ENCODE results near the gene SMAD3. TPM values are rescaled to one million over a fixed set of nuclear protein-coding genes. Genes with fewer than 3 reads are reported as not detected.

The SMAD3 gene
- total RNA-seq, 1 experiment from 2014 or later, result 89.2 TPM

- H3K79me2 ChIP-seq (ENCODE audit: insufficient read depth, low read length), result peaks cover 95% of the 10 kb centered on the region
- H3K36me3 ChIP-seq (ENCODE audit: control insufficient read depth in 1 of 2, insufficient read depth in 2 of 2, low read length in 2 of 2), result peaks cover 0 to 13% of the 10 kb centered on the region in 2 experiments; a peak in 1 of 4 replicates
- H3K9ac ChIP-seq (ENCODE audit: low read length), result peak overlapping the region; percentile 76; the same call in 1 of the 2 replicates
- TF ChIP-seq SRF (IDR thresholded peaks at IDR 0.05; ENCODE audit: low read depth) (no peak), ELF1 (IDR thresholded peaks at IDR 0.05; ENCODE audit: borderline replicate concordance, low read depth) (no peak), CTCF (IDR thresholded peaks at IDR 0.05 in 2 of 3, conservative IDR thresholded peaks at IDR 0.05 in 1 of 3; ENCODE audit: borderline replicate concordance in 1 of 3, insufficient read depth in 1 of 3, low read depth in 2 of 3, low read length in 2 of 3) (0 out of 6 replicates have a peak, but pooled peaks of 1 of the 3 experiments have one; percentile 1), JUND (IDR thresholded peaks at IDR 0.05) (no peak)
- ATAC-seq (no peak), DNase-seq (ENCODE audit: low read depth, low spot score) (no peak)
- no peaks in the 10 kb centered on the region for H3K9me2 ChIP-seq (ENCODE audit: insufficient read depth)
- POLR2A ChIA-PET, result interaction anchor here (1.1 kb wide), 1 partner anchor 47 kb away, joined by 3 read pairs; no protein-coding TSS in a partner anchor
- H3K27ac ChIP-seq (ENCODE audit: low read depth, low read length), result no peak overlapping the region
- CTCF ChIA-PET, result no interaction called here
- intact Hi-C loops (cut with micrococcal nuclease), result loop anchor here (10.0 kb wide), 1 partner anchor 203 kb away; no protein-coding TSS in a partner anchor
- no peak overlapping the region for H2AFZ ChIP-seq (ENCODE audit: low read depth, low read length, poor library complexity, severe bottlenecking)
- H4K20me1 ChIP-seq (ENCODE audit: insufficient read depth), result peaks cover 2% of the 10 kb centered on the region; the same call in 1 of the 2 replicates
- H3K9me3 ChIP-seq (ENCODE audit: control insufficient read depth in 1 of 2, insufficient read depth in 1 of 2, low read depth in 1 of 2, low read length in 2 of 2), result no peaks in the 10 kb centered on the region
- RAD21 ChIA-PET (ENCODE audit: low non-redundant PET in 1 of 2, low total read pairs in 2 of 2, uncharacterized antibody in 2 of 2, unreplicated experiment in 2 of 2), result interaction anchor here in 1 of 2 experiments (0.6 kb wide), 1 partner anchor 36 kb away, joined by 3 read pairs; the partner anchor contains the start of gene SMAD3
- peaks cover 76 to 96% of the 10 kb centered on the region in 2 experiments for H3K4me1 ChIP-seq (ENCODE audit: control insufficient read depth in 1 of 2, insufficient read depth in 2 of 2, low read length in 2 of 2)
- no peaks in the 10 kb centered on the region for H3K27me3 ChIP-seq (ENCODE audit: insufficient read depth, low read length)
- peak overlapping the region; percentile 0 for H3K4me2 ChIP-seq (ENCODE audit: low read length)
- TSS peak; percentile 2 for BruUV-seq (replicated peaks)
- no peak overlapping the region for H3K4me3 ChIP-seq (replicated peaks in 1 of 2; ENCODE audit: low read depth in 1 of 2, low read length in 2 of 2)
Measured at GRCh38 chr15:67101911-67102598, 36.7 kb downstream of the SMAD3 start.

- H3K79me2 ChIP-seq (ENCODE audit: insufficient read depth, low read length), result peaks cover 94% of the 10 kb centered on the region
- ATAC-seq, result no peak
- no peak for DNase-seq (ENCODE audit: low read depth, low spot score)
- peaks cover 0 to 13% of the 10 kb centered on the region in 2 experiments; a peak in 1 of 4 replicates for H3K36me3 ChIP-seq (ENCODE audit: control insufficient read depth in 1 of 2, insufficient read depth in 2 of 2, low read length in 2 of 2)
- POLR2A ChIA-PET, result interaction anchor here (1.1 kb wide), 1 partner anchor 47 kb away, joined by 3 read pairs; no protein-coding TSS in a partner anchor
- no TSS peak for BruUV-seq (replicated peaks)
- peak overlapping the region; percentile 0; the same call in 1 of the 2 replicates for H3K4me2 ChIP-seq (ENCODE audit: low read length)
- no peaks in the 10 kb centered on the region for H3K27me3 ChIP-seq (ENCODE audit: insufficient read depth, low read length)
- no peak overlapping the region for H3K4me3 ChIP-seq (replicated peaks in 1 of 2; ENCODE audit: low read depth in 1 of 2, low read length in 2 of 2)
- no peaks in the 10 kb centered on the region for H4K20me1 ChIP-seq (ENCODE audit: insufficient read depth)
- TF ChIP-seq SP1 (IDR thresholded peaks at IDR 0.05; ENCODE audit: low read depth) (no peak), POLR2AphosphoS5 (IDR thresholded peaks at IDR 0.05; ENCODE audit: low read depth, low read length) (no peak), ZBTB33 (IDR thresholded peaks at IDR 0.05; ENCODE audit: extremely low read depth, insufficient replicate concordance, low read length) (no peak)
- H3K9me2 ChIP-seq (ENCODE audit: insufficient read depth), result no peaks in the 10 kb centered on the region
- H2AFZ ChIP-seq (ENCODE audit: low read depth, low read length, poor library complexity, severe bottlenecking), result no peak overlapping the region
- RAD21 ChIA-PET (ENCODE audit: low non-redundant PET in 1 of 2, low total read pairs in 2 of 2, uncharacterized antibody in 2 of 2, unreplicated experiment in 2 of 2), result interaction anchor here in 1 of 2 experiments (0.8 kb wide), 1 partner anchor 48 kb away, joined by 3 read pairs; no protein-coding TSS in a partner anchor
- no peak overlapping the region for H3K27ac ChIP-seq (ENCODE audit: low read depth, low read length)
- CTCF ChIA-PET, result no interaction called here
- intact Hi-C loops (cut with micrococcal nuclease), result loop anchor here (10.0 kb wide), 1 partner anchor 202 kb away; no protein-coding TSS in a partner anchor
- H3K9me3 ChIP-seq (ENCODE audit: control insufficient read depth in 1 of 2, insufficient read depth in 1 of 2, low read depth in 1 of 2, low read length in 2 of 2), result no peaks in the 10 kb centered on the region
- peaks cover 75 to 96% of the 10 kb centered on the region in 2 experiments for H3K4me1 ChIP-seq (ENCODE audit: control insufficient read depth in 1 of 2, insufficient read depth in 2 of 2, low read length in 2 of 2)
- H3K9ac ChIP-seq (ENCODE audit: low read length), result peak overlapping the region; percentile 76; the same call in 1 of the 2 replicates
Measured at GRCh38 chr15:67102599-67102929, 37.2 kb downstream of the SMAD3 start.
